Gastroesophageal sphincter (tissue), 3 donors: ENCODE results near the gene SLC25A10.

ENCODE experiments used
- CTCF ChIP-seq, 4 experiments: fragments of 200-600 bp in 2 of 4; fragments of 450-650 bp in 2 of 4; sonication (generic) in 1 of 4; IDR thresholded peaks; one replicate each; pipeline ENCODE4 v1.5.1; 2017 to 2019; ENCODE audit warnings: antibody characterized with exemption in 4 of 4, mild to moderate bottlenecking in 2 of 4, moderate library complexity in 2 of 4
- POLR2A ChIP-seq, 2 donors: fragments of 450-650 bp; IDR thresholded peaks; one replicate each; pipeline ENCODE4 v1.6.1; 2017; ENCODE audit warnings: antibody characterized with exemption in 2 of 2, mild to moderate bottlenecking in 2 of 2, moderate library complexity in 1 of 2
- POLR2AphosphoS5 ChIP-seq: sonication (generic); formaldehyde crosslinking; IDR thresholded peaks from one replicate; pipeline ENCODE4 v1.6.1; 2017; ENCODE audit warnings: antibody characterized with exemption

- TF ChIP-seq CTCF (IDR thresholded peaks at IDR 0.05) (no peak), POLR2A (IDR thresholded peaks at IDR 0.05) (no peak), POLR2AphosphoS5 (no peak)
These were observed 7.6 kb downstream of the SLC25A10 start for GRCh38 chr17:81719410-81720266.
